Activated T-cell treated with anti-CD3 and anti-CD28 coated beads for 24 hours (primary cell): ENCODE results near the gene IGFBP1.
"Not testable (repeated sequence)": the region's sequence is repeated elsewhere in the genome, so short reads cannot be mapped to it uniquely, and the experiment has no call there.

Experiments used
- DNase-seq: peaks from one replicate; pipeline ENCODE4 v3.0.0-alpha.2; 2020; ENCODE audit warnings: low read depth

IGFBP1 gene

GRCh38 chr7:45888185-45888992 lies at the start of gene IGFBP1:
Gene IGFBP1 (plus strand): TSS chr7:45888488. CDS start chr7:45888653, 165 bp downstream.
- no peak for DNase-seq

- DNase-seq: not testable (repeated sequence)
These were observed 49.4 kb upstream of the IGFBP1 start for GRCh38 chr7:45838852-45839251.

DNA sequence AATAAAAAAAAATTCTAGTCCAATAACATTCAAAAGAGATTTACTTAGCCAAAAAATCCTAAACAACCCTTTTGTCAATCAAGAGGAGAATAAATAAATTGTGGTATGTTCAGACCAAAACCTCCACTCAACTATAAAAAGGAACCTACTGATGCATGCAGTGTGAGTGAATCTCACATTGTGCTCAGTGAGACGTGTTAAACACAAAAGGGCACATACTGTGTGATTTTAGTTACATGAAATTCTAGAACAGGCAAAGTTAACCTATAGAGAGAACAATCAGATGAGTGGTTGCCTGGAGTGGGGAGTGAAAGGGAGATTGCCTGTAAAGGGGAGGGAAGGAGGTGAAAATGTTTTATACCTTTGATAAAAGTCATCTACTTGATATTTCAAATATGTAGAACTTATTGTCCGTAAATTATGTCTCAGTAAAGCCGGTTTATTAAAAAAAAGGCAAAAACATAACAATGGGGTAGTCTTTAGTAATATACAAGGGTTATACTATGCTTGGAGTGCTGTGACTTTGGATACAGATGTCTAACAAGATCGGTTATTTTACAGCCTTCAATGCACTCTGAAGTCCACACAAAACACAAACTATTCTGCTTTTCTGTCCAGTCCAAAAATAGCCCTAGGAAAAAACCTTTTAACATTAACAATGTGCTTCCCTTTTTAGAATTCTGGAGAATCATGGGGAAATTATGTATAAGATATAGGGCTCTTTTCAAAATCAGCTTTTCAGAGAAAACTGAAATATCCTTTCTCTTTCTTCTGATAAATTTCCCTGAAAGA lies 46.2 kb upstream of the IGFBP1 start:
- not testable (repeated sequence) for DNase-seq

DNA sequence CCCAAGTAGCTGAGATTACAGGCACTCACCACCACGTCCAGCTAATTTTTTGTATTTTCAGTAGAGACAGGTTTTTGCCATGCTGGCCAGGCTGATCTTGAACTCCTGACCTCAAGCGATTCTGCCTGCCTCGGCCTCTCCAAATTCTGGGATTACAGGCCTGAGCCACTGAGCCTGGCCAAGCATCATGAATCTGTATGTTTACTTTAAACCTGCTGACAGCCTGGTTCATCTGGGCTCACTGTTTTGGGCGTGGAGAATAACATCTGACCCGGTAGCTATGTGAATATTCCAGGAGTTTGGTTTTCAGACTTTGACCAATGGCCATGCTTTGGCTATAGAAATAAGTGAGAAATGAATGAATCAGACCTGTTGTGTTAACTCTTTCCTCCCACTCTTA lies 41.8 kb upstream of the IGFBP1 start:
- DNase-seq: not testable (repeated sequence)

DNA sequence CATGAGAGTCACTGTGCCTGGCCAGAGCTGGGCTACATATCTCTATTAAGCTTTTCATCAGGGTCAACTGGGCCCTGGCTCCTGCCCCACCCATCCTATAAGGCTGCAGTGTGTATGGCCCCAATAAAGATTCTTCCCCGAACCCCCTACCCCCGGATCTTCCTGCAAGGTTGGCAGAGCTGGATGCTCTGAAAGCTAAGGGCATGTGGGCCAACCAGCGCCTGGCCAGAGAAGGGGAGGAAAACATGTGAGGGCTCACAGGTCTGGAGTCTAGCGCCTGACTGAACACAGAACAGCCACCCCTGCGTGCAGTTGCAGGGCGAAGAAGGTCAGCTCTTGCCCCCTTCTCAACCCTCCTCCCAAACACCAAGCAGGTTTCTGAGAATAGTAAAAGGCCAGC lies 39.6 kb upstream of the IGFBP1 start:
- DNase-seq: not testable (repeated sequence)

DNA sequence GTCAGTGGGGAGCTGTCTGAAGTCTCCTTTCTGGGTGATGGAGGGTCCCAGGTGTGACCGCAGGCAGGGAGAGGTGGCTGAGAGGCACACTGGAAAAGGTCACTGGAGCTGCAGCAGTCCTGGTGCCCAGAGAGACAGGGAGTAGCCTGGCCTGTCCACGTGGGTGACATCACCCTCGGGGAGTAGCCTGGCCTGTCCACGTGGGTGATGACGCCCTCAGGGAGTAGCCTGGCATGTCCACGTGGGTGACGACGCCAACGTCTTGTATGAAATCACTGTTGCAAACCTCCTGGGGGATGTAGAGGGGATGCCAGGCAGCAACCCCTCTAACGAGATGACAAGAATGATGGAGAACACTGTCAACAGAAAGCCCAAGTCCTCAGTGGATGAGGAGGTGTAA lies 35.3 kb upstream of the IGFBP1 start:
- not testable (repeated sequence) for DNase-seq

GRCh38 chr7:45853491-45853890 lies 34.8 kb upstream of the IGFBP1 start:
- DNase-seq: not testable (repeated sequence)

GRCh38 chr7:45855680-45856079 lies 32.6 kb upstream of the IGFBP1 start:
- not testable (repeated sequence) for DNase-seq

GRCh38 chr7:45856888-45857287 lies 31.4 kb upstream of the IGFBP1 start:
- DNase-seq: not testable (repeated sequence)

- no peak for DNase-seq
These were observed 24.6 kb upstream of the IGFBP1 start for GRCh38 chr7:45863715-45864114.

DNA sequence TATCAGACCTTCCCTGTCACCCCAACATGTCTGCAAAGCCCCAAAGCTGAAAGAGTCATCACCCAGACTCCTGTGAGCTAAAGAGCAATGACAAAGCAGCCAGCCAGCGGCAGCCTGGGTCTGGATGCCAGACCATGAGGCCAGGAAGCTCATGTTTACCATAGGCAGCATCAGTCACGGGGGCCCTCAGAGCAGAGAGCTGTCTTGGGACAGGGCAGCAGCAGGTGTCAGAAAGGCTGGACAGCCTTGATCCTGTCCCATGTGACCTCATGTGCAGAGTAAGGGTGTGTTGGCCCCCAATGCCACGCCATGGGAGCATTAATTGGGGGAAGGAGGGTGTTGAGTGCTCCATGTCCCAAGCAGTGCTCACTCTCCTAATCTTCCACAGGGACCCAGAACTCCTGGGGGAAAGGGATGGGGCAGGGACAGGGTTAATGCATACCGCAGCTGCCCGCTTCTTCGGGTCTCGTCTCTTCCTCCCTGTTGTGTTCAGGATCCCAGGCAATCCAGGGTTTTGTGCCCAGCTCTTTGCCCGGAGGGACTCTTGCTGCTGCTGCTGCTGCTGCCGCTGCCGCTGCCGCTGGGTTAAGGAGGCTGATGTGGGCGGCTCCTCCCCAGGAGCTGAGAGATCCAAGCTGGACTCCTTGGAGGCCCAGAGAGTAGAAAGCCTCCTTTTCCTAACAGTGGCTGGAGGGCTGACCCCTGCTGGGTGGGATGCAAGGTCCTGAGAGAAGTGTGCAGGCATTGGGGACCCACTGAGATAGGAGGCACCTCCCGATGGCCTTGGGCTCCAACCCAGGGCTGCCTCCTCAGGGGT lies 22.5 kb upstream of the IGFBP1 start:
- no peak for DNase-seq

DNA sequence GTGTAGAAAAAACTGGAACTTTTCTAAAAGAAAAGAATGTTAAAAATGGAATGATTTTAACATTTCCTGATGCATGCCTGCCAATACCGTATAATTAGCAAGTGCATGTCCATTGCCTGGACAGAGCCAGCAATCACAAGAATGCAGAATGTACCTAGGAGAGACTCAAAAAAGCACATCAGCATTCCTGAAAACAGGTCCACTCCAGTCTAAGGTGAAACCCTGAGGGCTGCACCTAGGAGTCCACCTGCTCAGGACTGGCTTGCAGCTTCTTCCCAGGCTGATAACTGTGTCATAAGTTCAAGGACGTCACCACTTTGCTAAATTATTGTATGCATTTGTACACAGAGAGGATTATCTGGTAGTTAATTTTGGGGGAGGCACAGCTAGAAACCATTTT lies 20.8 kb upstream of the IGFBP1 start:
- DNase-seq: no peak

GRCh38 chr7:45869426-45869825 lies 18.9 kb upstream of the IGFBP1 start:
- DNase-seq: no peak

- no peak for DNase-seq
These were observed 15.9 kb upstream of the IGFBP1 start for GRCh38 chr7:45872116-45873034.

- no peak for DNase-seq
These were observed 15.3 kb upstream of the IGFBP1 start, which contains the start of gene CCDC201 for GRCh38 chr7:45873035-45873354. Gene CCDC201 (minus strand): TSS chr7:45873082. CDS start chr7:45873007, 75 bp downstream.

- DNase-seq: no peak
These were observed 14.9 kb upstream of the IGFBP1 start for GRCh38 chr7:45873355-45873754.

DNA sequence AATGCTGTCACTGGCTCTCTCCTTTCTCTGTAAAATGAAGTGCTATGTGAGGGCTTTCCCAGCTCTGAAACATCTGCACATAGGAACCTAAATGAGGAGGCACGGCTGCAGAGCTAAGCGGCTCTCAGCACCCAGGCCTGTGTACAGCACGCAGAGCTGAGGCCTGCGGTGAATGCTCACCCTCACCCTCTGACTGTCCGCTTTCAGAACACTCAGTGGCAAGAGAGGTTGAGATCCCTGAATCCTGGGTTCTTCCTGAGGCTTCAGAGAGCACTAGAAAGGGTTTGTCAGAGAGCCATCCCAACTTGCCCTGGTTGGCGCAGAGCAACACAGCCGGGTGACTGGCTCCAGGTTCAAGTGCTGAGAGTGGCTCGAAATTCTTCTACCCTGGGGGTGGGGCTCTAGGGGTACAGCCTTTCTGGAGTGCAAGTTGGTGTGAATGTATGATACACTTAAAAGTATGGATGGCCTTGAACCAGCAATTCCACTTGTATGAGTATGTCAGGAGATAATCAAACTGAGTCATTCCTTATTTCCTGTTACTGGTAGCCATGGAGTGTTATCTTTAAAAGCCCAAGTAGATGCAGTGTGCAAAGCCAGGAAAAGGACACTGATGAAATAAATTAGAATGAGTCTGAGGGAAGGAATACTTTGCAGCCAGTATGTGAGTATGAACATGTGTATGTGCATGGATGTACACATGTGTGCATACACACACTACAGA lies 13.7 kb upstream of the IGFBP1 start:
- DNase-seq: no peak

DNA sequence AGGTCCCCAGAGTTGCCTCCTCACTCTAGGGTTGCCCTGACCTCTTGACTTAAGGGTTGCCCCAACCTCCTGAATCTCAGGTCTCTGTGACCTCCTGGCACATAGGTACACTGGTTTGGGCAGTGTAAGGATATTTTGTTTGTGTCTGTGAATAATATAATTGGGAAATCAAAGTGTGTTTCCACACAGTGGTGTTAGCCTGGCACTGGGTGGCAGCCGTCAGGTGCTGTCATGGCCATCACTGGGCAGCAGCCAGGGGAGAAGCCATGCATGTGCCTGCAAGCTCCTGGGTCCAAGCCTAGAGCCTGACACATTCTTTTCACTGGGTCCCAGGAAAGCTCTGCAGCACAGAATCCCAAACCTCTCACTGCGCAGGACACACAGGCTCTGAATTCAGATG lies 11.8 kb upstream of the IGFBP1 start:
- no peak for DNase-seq

DNA sequence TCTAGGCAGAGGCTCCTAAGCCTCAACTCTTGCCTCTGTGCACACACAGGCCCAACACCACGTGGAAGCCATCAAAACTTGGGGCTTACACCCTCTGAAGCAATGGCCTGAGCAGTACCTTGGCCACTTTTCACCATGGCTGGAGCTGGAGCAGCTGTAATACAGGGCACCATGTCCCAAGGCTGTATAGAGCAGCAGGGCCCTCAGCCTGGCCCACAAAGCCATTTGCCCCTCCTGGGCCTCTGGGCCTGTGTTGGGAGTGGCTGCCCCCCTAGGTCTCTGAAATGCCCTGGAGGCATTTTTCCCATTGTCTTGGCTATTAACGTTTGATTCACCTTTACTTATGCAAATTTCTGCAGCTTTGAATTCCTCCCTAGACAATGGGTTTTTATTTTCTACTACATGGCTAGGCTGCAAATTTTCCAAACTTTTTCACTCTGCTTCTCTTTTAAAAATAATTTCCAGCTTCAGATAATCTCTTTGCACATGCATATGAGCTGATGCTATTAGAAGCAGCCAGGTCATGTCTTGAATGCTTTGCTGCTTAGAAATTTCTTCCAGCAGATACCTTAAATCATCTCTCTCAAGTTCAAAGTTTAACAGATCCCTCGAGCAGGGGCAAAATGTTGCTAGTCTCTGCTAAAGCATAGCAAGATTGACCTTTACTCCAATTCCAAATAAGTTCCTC lies 9.7 kb upstream of the IGFBP1 start:
- no peak for DNase-seq

GRCh38 chr7:45880433-45880860 lies 7.8 kb upstream of the IGFBP1 start:
- DNase-seq: no peak
